ENCODE measurements around the gene NECTIN1.

The NECTIN1 gene

GRCh38 chr11:119717839-119718534, 11.0 kb downstream of the NECTIN1 start:
- H3K4me1 ChIP-seq (ENCODE audit: control insufficient read depth in 1 of 2, insufficient read depth in 1 of 2, low read depth in 1 of 2, low read length in 1 of 2): peaks cover 34 to 47% of the 10 kb centered on the region in 2 experiments

GRCh38 chr11:119716582-119717498, 12.2 kb downstream of the NECTIN1 start:
- no peaks in the 10 kb centered on the region for H3K27me3 ChIP-seq
- peak overlapping the region; percentile 92 for H3K27ac ChIP-seq
- TF ChIP-seq CTCF (IDR thresholded peaks at IDR 0.05): no peak
- H3K4me1 ChIP-seq (ENCODE audit: control insufficient read depth in 1 of 2, insufficient read depth in 1 of 2, low read depth in 1 of 2, low read length in 1 of 2): peaks cover 46 to 58% of the 10 kb centered on the region in 2 experiments
- no peaks in the 10 kb centered on the region for H3K9me3 ChIP-seq
- peaks cover 14% of the 10 kb centered on the region for H3K36me3 ChIP-seq
- no peak overlapping the region for H3K4me3 ChIP-seq (ENCODE audit: low read depth in 1 of 2, low read length in 1 of 2)

More at GRCh38 chr11:119717839-119718534, 11.0 kb downstream of the NECTIN1 start:
- Histone ChIP-seq H3K36me3 (peaks cover 14% of the 10 kb centered on the region), H3K4me3 (ENCODE audit: low read depth in 1 of 2, low read length in 1 of 2) (no peak overlapping the region), H3K27ac (no peak overlapping the region), H3K27me3 (no peaks in the 10 kb centered on the region), H3K9me3 (no peaks in the 10 kb centered on the region)
- no peak for TF ChIP-seq CTCF (IDR thresholded peaks at IDR 0.05)

- Histone ChIP-seq H3K9me3 (no peaks in the 10 kb centered on the region), H3K4me3 (ENCODE audit: low read depth in 1 of 2, low read length in 1 of 2) (no peak overlapping the region), H3K36me3 (no peaks in the 10 kb centered on the region), H3K27ac (peak overlapping the region; percentile 92), H3K4me1 (ENCODE audit: control insufficient read depth in 1 of 2, insufficient read depth in 1 of 2, low read depth in 1 of 2, low read length in 1 of 2) (peaks cover 66 to 70% of the 10 kb centered on the region in 2 experiments), H3K27me3 (no peaks in the 10 kb centered on the region)
- no peak for TF ChIP-seq CTCF (IDR thresholded peaks at IDR 0.05)
Measured at GRCh38 chr11:119714590-119714989, 14.4 kb downstream of the NECTIN1 start.

- peaks cover 70 to 74% of the 10 kb centered on the region in 2 experiments for H3K4me1 ChIP-seq (ENCODE audit: control insufficient read depth in 1 of 2, insufficient read depth in 1 of 2, low read depth in 1 of 2, low read length in 1 of 2)
- H3K27me3 ChIP-seq: no peaks in the 10 kb centered on the region
- no peak for TF ChIP-seq CTCF (IDR thresholded peaks at IDR 0.05)
- H3K27ac ChIP-seq: peak overlapping the region; percentile 92
- no peaks in the 10 kb centered on the region for H3K36me3 ChIP-seq
- no peaks in the 10 kb centered on the region for H3K9me3 ChIP-seq
- no peak overlapping the region for H3K4me3 ChIP-seq (ENCODE audit: low read depth in 1 of 2, low read length in 1 of 2)
Measured at GRCh38 chr11:119714189-119714588, 14.8 kb downstream of the NECTIN1 start.

- no peaks in the 10 kb centered on the region for H3K9me3 ChIP-seq
- no peaks in the 10 kb centered on the region for H3K36me3 ChIP-seq
- peak overlapping the region; percentile 92 for H3K27ac ChIP-seq
- peaks cover 77 to 81% of the 10 kb centered on the region in 2 experiments for H3K4me1 ChIP-seq (ENCODE audit: control insufficient read depth in 1 of 2, insufficient read depth in 1 of 2, low read depth in 1 of 2, low read length in 1 of 2)
- peak overlapping the region; percentile 21 to 57 for H3K4me3 ChIP-seq (ENCODE audit: low read depth in 1 of 2, low read length in 1 of 2)
- no peak for TF ChIP-seq CTCF (IDR thresholded peaks at IDR 0.05)
- H3K27me3 ChIP-seq: no peaks in the 10 kb centered on the region
Measured at GRCh38 chr11:119713359-119714040, 15.5 kb downstream of the NECTIN1 start.

All from neutrophil (primary cell).